H1 (cell line): ENCODE results near the gene STAT3. TPM values are rescaled to one million over a fixed set of nuclear protein-coding genes. Genes with fewer than 3 reads are reported as not detected.

ENCODE experiments used
- CTCF ChIA-PET: fragments of 300-600 bp; sonication (Branson Sonifier 250); formaldehyde crosslinking; loops from one replicate; lab custom pipeline; 2021; ENCODE audit not compliant: partially characterized antibody; lab: Charles Lee
- POLR2A ChIA-PET: fragments of 300-600 bp; sonication (Branson Sonifier 250); formaldehyde crosslinking; loops from one replicate; lab custom pipeline; 2021; ENCODE audit warnings: inconsistent platforms; ENCODE audit not compliant: partially characterized antibody; lab: Charles Lee
- DNase-seq, 2 experiments: peaks; one replicate each; pipeline versions ENCODE4 v3.0.0 to v3.0.0-alpha.2; 2010 to 2022; ENCODE audit warnings: low spot score in 2 of 2, low read depth in 1 of 2, mixed read lengths in 1 of 2
- FAIRE-seq: peaks from 2 replicates; lab custom pipeline; 2011; peaks lifted over from hg19 to GRCh38; lab: Jason Lieb, UNC
- H2AFZ ChIP-seq: 2 replicates; pipeline ENCODE4 v1.8.1; 2012; ENCODE audit warnings: low read length, inconsistent platforms
- H2AK5ac ChIP-seq: 2 replicates; pipeline ENCODE4 v1.6.1; 2013; ENCODE audit warnings: low read depth, low read length
- H2BK120ac ChIP-seq: replicated peaks from 2 replicates; pipeline ENCODE3; 2013; ENCODE audit warnings: low read depth, low read length, inconsistent platforms
- H2BK12ac ChIP-seq: 2 replicates; pipeline ENCODE4 v1.6.1; 2013; ENCODE audit warnings: low read depth, low read length
- H2BK15ac ChIP-seq: 2 replicates; pipeline ENCODE4 v1.6.1; 2013; ENCODE audit warnings: low read length
- H2BK20ac ChIP-seq: 2 replicates; pipeline ENCODE4 v1.6.1; 2013; ENCODE audit warnings: low read length
- H2BK5ac ChIP-seq: 2 replicates; pipeline ENCODE4 v1.6.1; 2013; ENCODE audit warnings: low read depth, low read length
- H3K14ac ChIP-seq: 2 replicates; pipeline ENCODE4 v1.6.1; 2013; ENCODE audit warnings: inconsistent platforms; ENCODE audit not compliant: insufficient read length
- H3K18ac ChIP-seq: 2 replicates; pipeline ENCODE4 v1.6.1; 2013; ENCODE audit warnings: low read length; ENCODE audit errors: extremely low read depth
- H3K23ac ChIP-seq: 2 replicates; pipeline ENCODE4 v1.6.1; 2013; ENCODE audit warnings: inconsistent platforms; ENCODE audit not compliant: insufficient read length
- H3K23me2 ChIP-seq: 2 replicates; pipeline ENCODE4 v1.6.1; 2013; ENCODE audit warnings: low read depth, low read length
- H3K27ac ChIP-seq: 2 replicates; pipeline ENCODE4 v1.6.1; 2011; ENCODE audit warnings: low read depth, low read length, inconsistent platforms
- H3K27me3 ChIP-seq, 4 experiments: replicated peaks in 1 of 4; 1 replicate in 1 of 4; 2 replicates in 3 of 4; pipeline versions ENCODE4 v1.6.1 to v1.8.1; 2011 to 2013; ENCODE audit warnings: low read length in 3 of 4, mild to moderate bottlenecking in 3 of 4, inconsistent platforms in 2 of 4, mixed read lengths in 2 of 4, moderate library complexity in 1 of 4; ENCODE audit not compliant: control insufficient read depth in 3 of 4, insufficient read depth in 3 of 4; ENCODE audit errors: extremely low read depth in 1 of 4
- H3K36me3 ChIP-seq, 4 experiments: 2 replicates each; pipeline versions ENCODE4 v1.6.1 to v1.8.1; 2011 to 2013; ENCODE audit warnings: mild to moderate bottlenecking in 4 of 4, low read length in 3 of 4, moderate library complexity in 2 of 4, control low read depth in 1 of 4, inconsistent platforms in 1 of 4; ENCODE audit not compliant: insufficient read depth in 4 of 4, control insufficient read depth in 2 of 4
- H3K4ac ChIP-seq: replicated peaks from 2 replicates; pipeline ENCODE3; 2013; ENCODE audit warnings: low read length, low read depth, mixed read lengths, inconsistent platforms; ENCODE audit not compliant: insufficient read length
- H3K4me1 ChIP-seq, 4 experiments: replicated peaks in 1 of 4; 1 replicate in 1 of 4; 2 replicates in 3 of 4; pipeline versions ENCODE4 v1.6.1 to v1.8.1; 2011 to 2013; ENCODE audit warnings: low read length in 3 of 4, inconsistent platforms in 2 of 4, mixed read lengths in 1 of 4; ENCODE audit not compliant: insufficient read depth in 4 of 4, control insufficient read depth in 3 of 4
- H3K4me2 ChIP-seq, 2 experiments: 2 replicates each; pipeline versions ENCODE4 v1.6.1 to v1.8.1; 2011 to 2013; ENCODE audit warnings: low read depth in 2 of 2, low read length in 2 of 2, control low read depth in 1 of 2, inconsistent platforms in 1 of 2, mild to moderate bottlenecking in 1 of 2; ENCODE audit not compliant: insufficient read depth in 1 of 2
- H3K4me3 ChIP-seq, 4 experiments: fragments of 200-600, 300-600 bp in 1 of 4; sonication (generic), shearing (Covaris generic), sonication (Bioruptor Twin) in 1 of 4; 2 replicates each; pipeline versions ENCODE4 v1.5.1 to v1.8.1; 2011 to 2016; ENCODE audit warnings: low read length in 4 of 4, low read depth in 3 of 4, control low read depth in 2 of 4, inconsistent platforms in 2 of 4, mild to moderate bottlenecking in 2 of 4, mixed read lengths in 1 of 4, moderate library complexity in 1 of 4; ENCODE audit not compliant: insufficient read depth in 2 of 4; ENCODE audit errors: extremely low read depth in 1 of 4
- H3K56ac ChIP-seq: replicated peaks from 2 replicates; pipeline ENCODE3; 2013; ENCODE audit warnings: low read depth, mild to moderate bottlenecking, mixed read lengths, low read length, inconsistent platforms; ENCODE audit not compliant: insufficient read length
- H3K79me1 ChIP-seq: 2 replicates; pipeline ENCODE4 v1.6.1; 2013; ENCODE audit warnings: low read depth, low read length, control low read depth
- H3K79me2 ChIP-seq, 2 experiments: 2 replicates each; pipeline versions ENCODE4 v1.6.1 to v1.8.1; 2012 to 2013; ENCODE audit warnings: low read length in 2 of 2, mild to moderate bottlenecking in 2 of 2, inconsistent platforms in 1 of 2; ENCODE audit not compliant: insufficient read depth in 2 of 2, control insufficient read depth in 1 of 2
- H3K9ac ChIP-seq, 4 experiments: replicated peaks in 1 of 4; 1 replicate in 1 of 4; 2 replicates in 3 of 4; pipeline versions ENCODE4 v1.6.1 to v1.8.1; 2011 to 2013; ENCODE audit warnings: low read depth in 3 of 4, low read length in 3 of 4, control low read depth in 2 of 4, mild to moderate bottlenecking in 2 of 4, moderate library complexity in 2 of 4, inconsistent platforms in 1 of 4; ENCODE audit errors: extremely low read depth in 1 of 4
- H3K9me3 ChIP-seq, 2 experiments: 2 replicates each; pipeline versions ENCODE4 v1.6.1 to v1.8.1; 2012 to 2013; ENCODE audit warnings: mild to moderate bottlenecking in 2 of 2, moderate library complexity in 2 of 2, control low read depth in 1 of 2, inconsistent platforms in 1 of 2, low read depth in 1 of 2, low read length in 1 of 2, mixed read lengths in 1 of 2; ENCODE audit not compliant: insufficient read depth in 2 of 2
- H4K20me1 ChIP-seq, 2 experiments: replicated peaks in 1 of 2; 2 replicates each; pipeline versions ENCODE3 to v1.8.1; 2011 to 2013; ENCODE audit warnings: inconsistent platforms in 2 of 2, low read length in 2 of 2, mild to moderate bottlenecking in 1 of 2; ENCODE audit not compliant: insufficient read depth in 2 of 2, control insufficient read depth in 1 of 2
- H4K5ac ChIP-seq: 2 replicates; pipeline ENCODE4 v1.6.1; 2013; ENCODE audit warnings: low read length, low read depth, mixed read lengths, inconsistent platforms; ENCODE audit not compliant: insufficient read length
- H4K8ac ChIP-seq: 2 replicates; pipeline ENCODE4 v1.8.0; 2013; ENCODE audit warnings: mild to moderate bottlenecking, moderate library complexity, low read length, inconsistent platforms; ENCODE audit not compliant: insufficient read depth; ENCODE audit errors: extremely low read depth
- H4K91ac ChIP-seq: replicated peaks from 2 replicates; pipeline ENCODE3; 2013; ENCODE audit warnings: low read length, mixed read lengths, inconsistent platforms; ENCODE audit not compliant: insufficient read length
- ASH2L ChIP-seq: fragments of 200-600, 300-600 bp; sonication (generic); IDR thresholded peaks from one replicate; pipeline ENCODE4 v1.7.1; 2017; ENCODE audit warnings: low read length
- POLR2A ChIP-seq, 2 experiments: IDR thresholded peaks; 1 replicate in 1 of 2; 2 replicates in 1 of 2; pipeline ENCODE4 v1.6.1; 2011; ENCODE audit warnings: low read depth in 2 of 2, low read length in 2 of 2, mild to moderate bottlenecking in 2 of 2; ENCODE audit errors: control extremely low read depth in 1 of 2
- WGBS, 2 experiments: shearing (Covaris generic) in 1 of 2; methylation state at CpG; one replicate each; pipeline versions ENCODE4 v1.1.6 to v1.1.7; 2013 to 2015; ENCODE audit warnings: low lambda C conversion rate in 2 of 2, mixed read lengths in 2 of 2, inconsistent platforms in 1 of 2, low coverage in 1 of 2, missing lambda C conversion rate in 1 of 2; ENCODE audit not compliant: insufficient replicate concordance in 2 of 2, insufficient coverage in 1 of 2, insufficient read length in 1 of 2; ENCODE audit errors: extremely low coverage in 1 of 2, missing lambda C conversion rate in 1 of 2; 5-methylcytosine and 5-hydroxymethylcytosine counted together
- polyA plus RNA-seq, 7 experiments: library from polyadenylated mRNA; depleted of rRNA in 3 of 7; stranded (reverse) in 5 of 7; unstranded in 2 of 7; fragments of >200 nt in 5 of 7; fragments of 200-250 nt in 2 of 7; gene quantifications; 1 replicate in 5 of 7; 2 replicates in 1 of 7; 4 replicates in 1 of 7; pipeline versions ENCODE4 v1.2.1 to v1.2.3, GENCODE V29; 2011 to 2013; ENCODE audit warnings: missing spikeins in 2 of 7, mixed read lengths in 2 of 7
- total RNA-seq: library from RNA; stranded (reverse); fragmentation: NEBNext Ultra II Directional; extraction: Animal tissue kit (Norgen Biotek cat#: 25700); gene quantifications from 2 replicates; pipeline ENCODE4 v1.2.1, GENCODE V29; 2021

Gene STAT3
- total and polyA plus RNA-seq, 2 of the 8 experiments (the other 6 are each of a cell fraction or from before 2014, with no cell fraction given) = 38.4 to 94.1 TPM

- peak overlapping the region; percentile 16 for H4K5ac ChIP-seq
- H3K27me3 ChIP-seq = no peaks in the 10 kb centered on the region
- peak overlapping the region; percentile 56 for H3K14ac ChIP-seq
- H2BK120ac ChIP-seq = peak overlapping the region; percentile 75
- H2BK12ac ChIP-seq = no peak overlapping the region; the same call in 1 of the 2 replicates
- H2BK5ac ChIP-seq = peak overlapping the region; percentile 57; the same call in 1 of the 2 replicates
- peaks cover 0 to 92% of the 10 kb centered on the region in 2 experiments for H3K79me2 ChIP-seq
- H3K9me3 ChIP-seq = no peaks in the 10 kb centered on the region
- peak overlapping the region; percentile 46 to 54 for H3K4me2 ChIP-seq
- peak overlapping the region; percentile 57; the same call in 1 of the 2 replicates for H3K18ac ChIP-seq
- H4K91ac ChIP-seq = no peak overlapping the region
- peak; percentile 19 for TF ChIP-seq ASH2L
- TF ChIP-seq POLR2A (IDR thresholded peaks at IDR 0.05; ENCODE audit: control extremely low read depth in 1 of 2, low read depth in 2 of 2, low read length in 2 of 2) = no peak
- peaks cover 0 to 10% (median 6%) of the 10 kb centered on the region in 4 experiments; a peak in 4 of 7 replicates for H3K4me1 ChIP-seq
- H3K4ac ChIP-seq = no peak overlapping the region
- H2AFZ ChIP-seq = no peak overlapping the region
- peaks cover 0 to 12% of the 10 kb centered on the region in 2 experiments for H4K20me1 ChIP-seq
- WGBS, 2 experiments = 62% methylated on average over 6 of the region's 6 CpGs; no CpG with 5 or more reads in 1 of the 2 experiments
- no peak overlapping the region for H2BK20ac ChIP-seq
- ChIA-PET CTCF (interaction anchor here (0.6 to 1.9 kb wide), 5 partner anchors 10 to 69 kb away, joined by 3 to 5 read pairs (median 4); no protein-coding TSS in a partner anchor), POLR2A (interaction anchor here (0.9 to 1.8 kb wide), 4 partner anchors 9 to 17 kb away, joined by 3 to 6 read pairs (median 5); partner anchors contain the start of gene STAT3)
- H3K56ac ChIP-seq = no peak overlapping the region
- 0 out of 8 replicates have a peak overlapping the region, but pooled peaks of 1 of the 4 experiments have one; percentile 6 for H3K4me3 ChIP-seq
- no peaks in the 10 kb centered on the region; the same call in 1 of the 2 replicates for H3K79me1 ChIP-seq
- DNase-seq = no peak
- H3K23ac ChIP-seq = no peak overlapping the region
- H3K27ac ChIP-seq = peak overlapping the region; percentile 39
- no peak for FAIRE-seq
- no peaks in the 10 kb centered on the region; the same call in 1 of the 2 replicates for H3K23me2 ChIP-seq
- no peaks in the 10 kb centered on the region for H3K36me3 ChIP-seq
- H2AK5ac ChIP-seq = no peak overlapping the region
- H3K9ac ChIP-seq = peak overlapping the region in 1 of 4 experiments; percentile 24; a peak in 1 of 7 replicates
- H2BK15ac ChIP-seq = no peak overlapping the region
- no peak overlapping the region for H4K8ac ChIP-seq
Measured at GRCh38 chr17:42378959-42379594, 9.2 kb downstream of the STAT3 start.
